ENCODE results near the gene ASB15. TPM values are rescaled to one million over a fixed set of nuclear protein-coding genes. Genes with fewer than 3 reads are reported as not detected.
A peak's percentile ranks its signal among the peaks of the same experiment; 100 is the strongest.

The ASB15 gene
- total and polyA plus RNA-seq, 10 donors, result 0.03 TPM; not detected in 9

DNA sequence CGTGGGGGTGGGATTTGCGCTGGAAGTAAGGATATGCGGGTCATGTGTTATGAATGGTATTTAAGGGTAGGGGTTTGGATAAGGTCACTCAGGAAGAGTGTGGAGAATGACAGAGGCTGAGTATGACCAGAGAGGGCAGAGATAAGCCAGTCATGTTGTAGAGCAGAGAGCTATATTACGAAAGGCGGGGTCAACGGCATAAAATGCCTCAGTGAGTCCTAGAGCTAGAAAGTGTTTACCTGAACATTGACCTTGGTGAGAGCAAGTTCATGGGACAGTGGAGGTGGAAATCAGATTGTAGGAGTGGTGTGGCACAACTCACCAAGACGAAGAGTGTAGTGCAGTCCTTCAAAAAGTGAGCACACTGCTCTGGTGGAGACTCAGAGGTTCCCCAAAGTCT lies 67.9 kb downstream of the ASB15 start:
- no peaks in the 10 kb centered on the region for H3K27me3 ChIP-seq (replicated peaks in 1 of 7)
- no peak overlapping the region for H3K27ac ChIP-seq
- WGBS, 5 donors, result 85 to 92% (median 91%) methylated on average over 7 of the region's 7 CpGs
- H3K4me1 ChIP-seq, result peaks cover 0 to 4% (median 0%) of the 10 kb centered on the region in 6 donors
- intact Hi-C loops (cut with DNase I; ENCODE audit: low total_unique reads), result no loop called here
- TF ChIP-seq, protein P1, sequence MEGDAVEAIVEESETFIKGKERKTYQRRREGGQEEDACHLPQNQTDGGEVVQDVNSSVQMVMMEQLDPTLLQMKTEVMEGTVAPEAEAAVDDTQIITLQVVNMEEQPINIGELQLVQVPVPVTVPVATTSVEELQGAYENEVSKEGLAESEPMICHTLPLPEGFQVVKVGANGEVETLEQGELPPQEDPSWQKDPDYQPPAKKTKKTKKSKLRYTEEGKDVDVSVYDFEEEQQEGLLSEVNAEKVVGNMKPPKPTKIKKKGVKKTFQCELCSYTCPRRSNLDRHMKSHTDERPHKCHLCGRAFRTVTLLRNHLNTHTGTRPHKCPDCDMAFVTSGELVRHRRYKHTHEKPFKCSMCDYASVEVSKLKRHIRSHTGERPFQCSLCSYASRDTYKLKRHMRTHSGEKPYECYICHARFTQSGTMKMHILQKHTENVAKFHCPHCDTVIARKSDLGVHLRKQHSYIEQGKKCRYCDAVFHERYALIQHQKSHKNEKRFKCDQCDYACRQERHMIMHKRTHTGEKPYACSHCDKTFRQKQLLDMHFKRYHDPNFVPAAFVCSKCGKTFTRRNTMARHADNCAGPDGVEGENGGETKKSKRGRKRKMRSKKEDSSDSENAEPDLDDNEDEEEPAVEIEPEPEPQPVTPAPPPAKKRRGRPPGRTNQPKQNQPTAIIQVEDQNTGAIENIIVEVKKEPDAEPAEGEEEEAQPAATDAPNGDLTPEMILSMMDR (IDR thresholded peaks at IDR 0.05 in 8 of 11, conservative IDR thresholded peaks at IDR 0.05 in 3 of 11), result no peak
- TF ChIP-seq POLR2A (IDR thresholded peaks at IDR 0.05) (no peak), POLR2AphosphoS5 (IDR thresholded peaks at IDR 0.05) (no peak)
- no peak for DNase-seq
- H3K4me3 ChIP-seq, result no peak overlapping the region
- no peaks in the 10 kb centered on the region for H3K9me3 ChIP-seq
- no peaks in the 10 kb centered on the region for H3K36me3 ChIP-seq

DNA sequence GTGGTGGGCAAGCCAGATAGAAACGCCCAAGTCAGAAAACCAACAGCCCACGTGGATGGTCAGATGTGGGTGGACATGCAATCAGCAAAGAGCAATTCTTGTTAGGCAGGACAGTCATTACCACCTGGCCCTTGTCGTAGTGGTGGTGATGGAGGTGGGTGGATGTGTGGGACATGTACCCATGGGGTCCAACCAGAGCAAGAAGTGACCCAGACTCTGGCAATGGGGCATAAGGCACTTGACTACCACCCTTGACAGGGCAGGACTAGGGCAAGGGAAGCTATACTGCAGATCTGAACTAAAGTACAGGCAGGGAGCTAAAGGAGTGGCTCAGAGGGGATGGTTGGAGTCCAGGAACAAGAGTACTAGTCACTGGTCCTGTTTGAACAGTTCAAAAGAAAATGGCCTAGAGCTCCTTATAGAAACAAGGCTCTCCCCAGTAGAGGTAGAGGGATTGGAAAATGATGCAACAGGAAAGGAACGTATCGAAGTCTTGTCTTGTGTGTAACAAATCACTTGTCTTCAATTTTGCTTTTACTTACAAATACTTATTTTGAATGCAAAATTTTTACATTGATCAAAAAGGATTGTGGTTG lies 71.6 kb downstream of the ASB15 start:
- WGBS, 5 donors, result 85 to 94% (median 91%) methylated on average over 5 of the region's 5 CpGs
- TF ChIP-seq, protein P1 (IDR thresholded peaks at IDR 0.05 in 8 of 11, conservative IDR thresholded peaks at IDR 0.05 in 3 of 11), result no peak
- TF ChIP-seq POLR2A (IDR thresholded peaks at IDR 0.05) (no peak), POLR2AphosphoS5 (IDR thresholded peaks at IDR 0.05) (peak in 1 of 3 donors; percentile 15)
- Histone ChIP-seq H3K9me3 (no peaks in the 10 kb centered on the region), H3K27ac (no peak overlapping the region), H3K4me1 (peaks cover 0 to 5% (median 0%) of the 10 kb centered on the region in 6 donors), H3K36me3 (no peaks in the 10 kb centered on the region), H3K4me3 (no peak overlapping the region), H3K27me3 (replicated peaks in 1 of 7) (no peaks in the 10 kb centered on the region)
- DNase-seq, result no peak
- intact Hi-C loops (cut with DNase I; ENCODE audit: low total_unique reads), result no loop called here

DNA sequence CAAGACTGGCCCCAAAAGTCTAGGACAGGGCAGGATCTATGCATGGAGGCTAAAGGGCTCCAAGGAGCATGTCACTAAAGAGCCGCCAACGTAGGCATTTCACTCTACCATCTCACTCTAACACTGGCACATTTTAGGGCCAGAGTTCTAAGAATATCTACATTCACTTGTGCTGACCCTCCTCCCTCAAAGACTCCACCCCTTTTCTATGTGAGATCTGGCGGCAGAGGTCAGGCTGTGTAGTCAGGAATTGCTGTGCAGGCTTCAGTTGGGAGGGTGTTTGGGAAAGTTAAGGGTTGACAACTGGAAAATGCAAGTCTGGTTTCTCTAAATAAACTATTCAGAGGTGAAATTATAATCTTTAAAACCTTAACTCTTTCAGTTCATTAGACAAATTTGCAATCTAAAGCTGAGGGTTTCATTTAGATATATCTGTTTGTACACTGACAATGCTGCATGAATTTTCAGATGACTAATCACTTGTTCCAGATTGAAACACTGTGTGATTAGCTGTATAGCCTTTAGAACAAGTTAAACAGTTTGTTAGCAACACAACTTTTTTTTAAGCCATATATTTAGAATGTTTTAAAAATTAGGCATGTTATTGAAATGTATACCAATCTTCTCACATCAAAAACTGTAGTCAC lies 72.3 kb downstream of the ASB15 start:
- Histone ChIP-seq H3K9me3 (no peaks in the 10 kb centered on the region), H3K4me1 (peaks cover 0 to 5% (median 0%) of the 10 kb centered on the region in 6 donors), H3K27me3 (replicated peaks in 1 of 7) (no peaks in the 10 kb centered on the region), H3K4me3 (no peak overlapping the region), H3K36me3 (no peaks in the 10 kb centered on the region), H3K27ac (no peak overlapping the region)
- intact Hi-C loops (cut with DNase I; ENCODE audit: low total_unique reads), result no loop called here
- no peak for DNase-seq
- TF ChIP-seq POLR2A (IDR thresholded peaks at IDR 0.05), result no peak
- TF ChIP-seq, protein P1 (IDR thresholded peaks at IDR 0.05 in 8 of 11, conservative IDR thresholded peaks at IDR 0.05 in 3 of 11), result no peak
- no peak for TF ChIP-seq POLR2AphosphoS5 (IDR thresholded peaks at IDR 0.05)
- WGBS, 5 donors, result 81 to 93% (median 91%) methylated on average over 3 of the region's 3 CpGs

DNA sequence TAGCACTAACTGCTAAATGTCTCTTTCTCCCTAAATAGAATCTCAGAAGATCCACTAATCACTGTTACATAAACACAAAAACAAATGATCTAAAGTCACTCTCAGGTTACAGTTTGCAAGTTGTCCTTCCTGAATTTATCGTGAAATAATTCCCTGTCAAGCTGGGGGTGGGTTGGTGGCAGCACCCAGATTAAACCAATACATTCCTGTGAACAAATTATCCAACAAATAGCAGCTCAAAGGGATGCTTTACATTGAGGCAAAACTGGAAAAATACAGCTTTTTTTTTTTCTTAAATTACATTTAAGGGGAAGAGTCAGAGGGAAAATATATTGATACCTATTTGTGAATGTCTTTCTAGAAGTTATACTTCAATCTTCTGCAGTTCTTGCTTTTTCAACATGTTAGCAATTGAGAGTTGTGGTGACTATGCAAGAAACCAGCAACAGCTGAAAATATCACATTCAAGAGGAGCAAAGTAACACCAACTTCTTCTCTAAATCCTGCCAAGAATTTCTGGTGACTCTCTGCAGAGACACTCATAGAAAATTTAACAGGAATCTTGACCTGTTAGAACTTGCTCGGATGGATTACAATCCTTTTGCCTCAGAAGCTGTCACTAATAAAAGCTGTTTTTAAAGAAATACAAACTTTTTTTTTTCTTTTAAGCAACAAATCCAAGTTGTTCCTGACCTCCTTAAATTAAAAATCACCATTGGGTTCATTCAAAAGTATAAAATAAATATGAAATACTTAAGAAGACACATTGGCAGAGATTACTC lies 73.0 kb downstream of the ASB15 start:
- Histone ChIP-seq H3K27ac (no peak overlapping the region), H3K4me1 (peaks cover 0 to 5% (median 0%) of the 10 kb centered on the region in 6 donors), H3K9me3 (no peaks in the 10 kb centered on the region), H3K4me3 (no peak overlapping the region), H3K36me3 (no peaks in the 10 kb centered on the region), H3K27me3 (replicated peaks in 1 of 7) (no peaks in the 10 kb centered on the region)
- DNase-seq, result no peak
- intact Hi-C loops (cut with DNase I; ENCODE audit: low total_unique reads), result no loop called here
- 69 to 79% (median 72%) methylated on average over 2 of the region's 2 CpGs for WGBS, 5 donors
- no peak for TF ChIP-seq POLR2A (IDR thresholded peaks at IDR 0.05)
- TF ChIP-seq, protein P1 (IDR thresholded peaks at IDR 0.05 in 8 of 11, conservative IDR thresholded peaks at IDR 0.05 in 3 of 11), result no peak
- no peak for TF ChIP-seq POLR2AphosphoS5 (IDR thresholded peaks at IDR 0.05)

All from spleen (tissue), 11 donors.